Keratinocyte (primary cell): Measurements from ENCODE around the gene CCNI. TPM values are rescaled to one million over a fixed set of nuclear protein-coding genes. Genes with fewer than 3 reads are reported as not detected.

Experiments
- DNase-seq: peaks from one replicate; pipeline ENCODE4 v3.0.0-alpha.2; 2011; ENCODE audit warnings: low read depth, missing footprints, low spot score
- FAIRE-seq: peaks from 2 replicates; lab custom pipeline; 2011; peaks lifted over from hg19 to GRCh38; lab: Jason Lieb, UNC
- H2AFZ ChIP-seq: 2 replicates; pipeline ENCODE4 v1.6.0; 2012; ENCODE audit warnings: low read length, control low read depth, inconsistent platforms; ENCODE audit not compliant: control insufficient read depth
- H3K27ac ChIP-seq: 2 replicates; pipeline ENCODE4 v1.5.1; 2011; ENCODE audit warnings: low read length; ENCODE audit not compliant: control insufficient read depth, insufficient read depth
- H3K27me3 ChIP-seq: 3 replicates; pipeline ENCODE4 v1.6.0; 2011; ENCODE audit warnings: low read length; ENCODE audit not compliant: control insufficient read depth, insufficient read depth; ENCODE audit errors: extremely low read depth
- H3K36me3 ChIP-seq, 2 experiments: 2 replicates in 1 of 2; 3 replicates in 1 of 2; pipeline ENCODE4 v1.5.1; 2011; ENCODE audit warnings: low read length in 2 of 2, mild to moderate bottlenecking in 1 of 2; ENCODE audit not compliant: control insufficient read depth in 2 of 2, insufficient read depth in 2 of 2; ENCODE audit errors: extremely low read depth in 1 of 2
- H3K4me1 ChIP-seq: 3 replicates; pipeline ENCODE4 v1.5.1; 2011; ENCODE audit warnings: low read length; ENCODE audit not compliant: control insufficient read depth, insufficient read depth; ENCODE audit errors: extremely low read depth
- H3K4me2 ChIP-seq: 3 replicates; pipeline ENCODE4 v1.6.0; 2011; ENCODE audit warnings: low read depth, low read length; ENCODE audit not compliant: control insufficient read depth, insufficient read depth; ENCODE audit errors: extremely low read depth
- H3K4me3 ChIP-seq, 3 experiments: fragments of 200-600 bp in 1 of 3; sonication (generic) in 1 of 3; 2 replicates in 2 of 3; 3 replicates in 1 of 3; pipeline ENCODE4 v1.5.1; 2011 to 2016; ENCODE audit warnings: low read length in 3 of 3, mild to moderate bottlenecking in 3 of 3, control low read depth in 2 of 3, inconsistent platforms in 1 of 3, low read depth in 1 of 3, mixed read lengths in 1 of 3, mixed run types in 1 of 3, moderate library complexity in 1 of 3; ENCODE audit not compliant: control insufficient read depth in 2 of 3, insufficient read depth in 2 of 3; ENCODE audit errors: extremely low read depth in 1 of 3
- H3K79me2 ChIP-seq: 2 replicates; pipeline ENCODE4 v1.6.0; 2012; ENCODE audit warnings: low read length; ENCODE audit not compliant: control insufficient read depth, insufficient read depth
- H3K9ac ChIP-seq: 3 replicates; pipeline ENCODE4 v1.6.0; 2011; ENCODE audit warnings: low read length; ENCODE audit not compliant: control insufficient read depth, insufficient read depth; ENCODE audit errors: extremely low read depth
- H3K9me1 ChIP-seq: 3 replicates; pipeline ENCODE4 v1.6.0; 2011; ENCODE audit warnings: low read length; ENCODE audit not compliant: control insufficient read depth, insufficient read depth; ENCODE audit errors: extremely low read depth
- H3K9me3 ChIP-seq: 2 replicates; pipeline ENCODE4 v1.5.1; 2012; ENCODE audit warnings: low read depth, low read length; ENCODE audit not compliant: control insufficient read depth
- H4K20me1 ChIP-seq: 3 replicates; pipeline ENCODE4 v1.6.0; 2011; ENCODE audit warnings: low read length; ENCODE audit not compliant: control insufficient read depth, insufficient read depth; ENCODE audit errors: extremely low read depth
- EZH2 ChIP-seq: IDR thresholded peaks from one replicate; pipeline ENCODE4 v1.6.1; 2012; ENCODE audit warnings: inconsistent platforms, mild to moderate bottlenecking, low read length, moderate library complexity
- dilution Hi-C: fragments of 300-500 bp; cut with MboI; formaldehyde crosslinking; loops from one replicate; pipeline ENCODE4 v1.7.0; 2020; ENCODE audit warnings: low sequenced_read_pairs; ENCODE audit not compliant: extremely low pct_ligation_motif_present
- polyA plus RNA-seq, 5 experiments: library from polyadenylated mRNA; depleted of rRNA in 3 of 5; stranded (reverse) in 3 of 5; stranded (forward) in 1 of 5; unstranded in 1 of 5; fragments of >200 nt; gene quantifications; 1 replicate in 1 of 5; 2 replicates in 3 of 5; 3 replicates in 1 of 5; pipeline versions ENCODE4 v1.2.1 to v1.2.3, GENCODE V29; 2011 to 2012; ENCODE audit warnings: missing spikeins in 2 of 5, low read depth in 1 of 5, low replicate concordance in 1 of 5
- TF ChIP-seq, protein P1 (sequence below), 3 experiments: IDR thresholded peaks in 1 of 3; conservative IDR thresholded peaks in 1 of 3; optimal IDR thresholded peaks in 1 of 3; 2 replicates in 2 of 3; 3 replicates in 1 of 3; pipeline versions ENCODE3 to v1.5.1; 2011; ENCODE audit warnings: low read length in 3 of 3, mild to moderate bottlenecking in 3 of 3, moderate library complexity in 2 of 3, control low read depth in 1 of 3, inconsistent platforms in 1 of 3; ENCODE audit not compliant: insufficient read depth in 2 of 3; ENCODE audit errors: extremely low read depth in 1 of 3

The CCNI gene
- polyA plus RNA-seq, 1 donor (not counting 4 experiments of a cell fraction or from before 2014, with no cell fraction given), result 150 TPM

DNA sequence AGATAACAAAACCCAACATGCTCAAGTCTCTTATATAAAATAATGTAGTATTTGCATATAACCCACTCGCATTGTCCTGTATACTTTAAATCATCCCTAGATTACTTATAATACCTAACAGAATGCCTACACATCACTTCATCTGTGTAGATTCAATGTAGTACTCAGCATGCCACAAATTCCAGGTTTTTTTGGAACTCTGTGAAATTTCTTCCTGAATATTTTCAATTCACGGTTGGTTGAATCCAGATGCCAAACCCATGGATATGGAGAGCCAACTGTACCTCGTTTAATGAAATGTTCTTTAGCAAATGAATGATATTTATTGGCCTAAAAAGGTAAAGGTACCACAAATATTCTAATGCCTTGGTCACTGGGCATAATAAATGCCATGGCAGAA is 24.8 kb downstream of the CCNI start:
- Histone ChIP-seq H3K4me2 (no peak overlapping the region), H2AFZ (no peak overlapping the region), H3K9me1 (no peaks in the 10 kb centered on the region), H3K27me3 (no peaks in the 10 kb centered on the region), H4K20me1 (no peaks in the 10 kb centered on the region), H3K4me1 (peaks cover 16% of the 10 kb centered on the region), H3K9me3 (no peaks in the 10 kb centered on the region), H3K36me3 (peaks cover 12 to 38% of the 10 kb centered on the region in 2 experiments), H3K4me3 (no peak overlapping the region), H3K79me2 (peaks cover 16% of the 10 kb centered on the region), H3K9ac (no peak overlapping the region), H3K27ac (no peak overlapping the region)
- dilution Hi-C loops, result no loop called here
- TF ChIP-seq, protein P1, sequence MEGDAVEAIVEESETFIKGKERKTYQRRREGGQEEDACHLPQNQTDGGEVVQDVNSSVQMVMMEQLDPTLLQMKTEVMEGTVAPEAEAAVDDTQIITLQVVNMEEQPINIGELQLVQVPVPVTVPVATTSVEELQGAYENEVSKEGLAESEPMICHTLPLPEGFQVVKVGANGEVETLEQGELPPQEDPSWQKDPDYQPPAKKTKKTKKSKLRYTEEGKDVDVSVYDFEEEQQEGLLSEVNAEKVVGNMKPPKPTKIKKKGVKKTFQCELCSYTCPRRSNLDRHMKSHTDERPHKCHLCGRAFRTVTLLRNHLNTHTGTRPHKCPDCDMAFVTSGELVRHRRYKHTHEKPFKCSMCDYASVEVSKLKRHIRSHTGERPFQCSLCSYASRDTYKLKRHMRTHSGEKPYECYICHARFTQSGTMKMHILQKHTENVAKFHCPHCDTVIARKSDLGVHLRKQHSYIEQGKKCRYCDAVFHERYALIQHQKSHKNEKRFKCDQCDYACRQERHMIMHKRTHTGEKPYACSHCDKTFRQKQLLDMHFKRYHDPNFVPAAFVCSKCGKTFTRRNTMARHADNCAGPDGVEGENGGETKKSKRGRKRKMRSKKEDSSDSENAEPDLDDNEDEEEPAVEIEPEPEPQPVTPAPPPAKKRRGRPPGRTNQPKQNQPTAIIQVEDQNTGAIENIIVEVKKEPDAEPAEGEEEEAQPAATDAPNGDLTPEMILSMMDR (optimal IDR thresholded peaks at IDR 0.05 in 1 of 3, IDR thresholded peaks at IDR 0.05 in 1 of 3, conservative IDR thresholded peaks at IDR 0.05 in 1 of 3; ENCODE audit: extremely low read depth in 1 of 3, insufficient read depth in 2 of 3, low read length in 3 of 3), result no peak
- TF ChIP-seq EZH2, result no peak
- DNase-seq (no peak), FAIRE-seq (no peak)

DNA sequence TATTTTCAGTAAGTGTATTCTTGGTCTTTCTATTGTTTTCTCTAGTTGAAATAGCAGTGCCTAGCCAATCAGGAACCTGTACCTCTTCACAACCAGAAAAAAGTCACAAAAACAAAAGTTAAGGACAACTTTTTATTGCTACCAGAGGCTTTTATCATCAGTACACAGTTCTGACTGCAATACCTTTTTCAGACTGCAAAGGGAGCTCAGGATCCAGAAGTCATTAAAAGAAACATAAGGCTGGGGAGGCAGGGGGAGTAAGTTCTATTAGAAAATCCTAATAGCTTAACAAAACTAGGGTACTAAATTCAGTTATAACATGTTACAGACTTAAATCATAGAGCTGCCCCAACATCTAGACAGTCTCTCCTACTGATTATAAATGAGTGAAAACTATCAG is 28.8 kb downstream of the CCNI start:
- dilution Hi-C loops, result no loop called here
- Histone ChIP-seq H2AFZ (no peak overlapping the region), H3K79me2 (peaks cover under 1% of the 10 kb centered on the region), H3K27me3 (no peaks in the 10 kb centered on the region), H4K20me1 (no peaks in the 10 kb centered on the region), H3K4me1 (peaks cover 7% of the 10 kb centered on the region), H3K4me2 (no peak overlapping the region), H3K4me3 (no peak overlapping the region), H3K36me3 (peaks cover 5 to 21% of the 10 kb centered on the region in 2 experiments), H3K27ac (no peak overlapping the region), H3K9me3 (no peaks in the 10 kb centered on the region), H3K9ac (no peak overlapping the region), H3K9me1 (no peaks in the 10 kb centered on the region)
- DNase-seq, result no peak
- no peak for TF ChIP-seq EZH2
- TF ChIP-seq, protein P1 (optimal IDR thresholded peaks at IDR 0.05 in 1 of 3, IDR thresholded peaks at IDR 0.05 in 1 of 3, conservative IDR thresholded peaks at IDR 0.05 in 1 of 3; ENCODE audit: extremely low read depth in 1 of 3, insufficient read depth in 2 of 3, low read length in 3 of 3), result no peak
- no peak for FAIRE-seq
